Measurements from ENCODE around the gene GATAD2A. TPM values are rescaled to one million over a fixed set of nuclear protein-coding genes. Genes with fewer than 3 reads are reported as not detected.

GATAD2A gene
- total RNA-seq, 1 donor from 2014 or later: 75.6 TPM

GRCh38 chr19:19362075-19362474 is 43.4 kb upstream of the GATAD2A start:
- peaks cover 14% of the 10 kb centered on the region for H3K4me1 Mint-ChIP-seq (ENCODE audit: unreplicated experiment)
- no peak for TF ChIP-seq CTCF (IDR thresholded peaks at IDR 0.05)
- no peak for DNase-seq (ENCODE audit: extremely low spot score, unreplicated experiment)
- H3K36me3 Mint-ChIP-seq (ENCODE audit: unreplicated experiment): peaks cover 12% of the 10 kb centered on the region
- no peaks in the 10 kb centered on the region for H3K27me3 Mint-ChIP-seq (ENCODE audit: unreplicated experiment)
- H3K27ac Mint-ChIP-seq (ENCODE audit: unreplicated experiment): peak overlapping the region; percentile 6
- no peak overlapping the region for H3K4me3 Mint-ChIP-seq (ENCODE audit: unreplicated experiment)
- H3K9me3 Mint-ChIP-seq (ENCODE audit: unreplicated experiment): no peaks in the 10 kb centered on the region

GRCh38 chr19:19366434-19367396 is 38.8 kb upstream of the GATAD2A start:
- Mint-ChIP-seq H3K36me3 (ENCODE audit: unreplicated experiment) (no peaks in the 10 kb centered on the region), H3K9me3 (ENCODE audit: unreplicated experiment) (no peaks in the 10 kb centered on the region), H3K27ac (ENCODE audit: unreplicated experiment) (peak overlapping the region; percentile 45), H3K27me3 (ENCODE audit: unreplicated experiment) (no peaks in the 10 kb centered on the region), H3K4me1 (ENCODE audit: unreplicated experiment) (peaks cover 7% of the 10 kb centered on the region), H3K4me3 (ENCODE audit: unreplicated experiment) (no peak overlapping the region)
- peak; percentile 90 for TF ChIP-seq CTCF (IDR thresholded peaks at IDR 0.05)
- no peak for DNase-seq (ENCODE audit: extremely low spot score, unreplicated experiment)

GRCh38 chr19:19368087-19368486 is 37.4 kb upstream of the GATAD2A start:
- H3K36me3 Mint-ChIP-seq (ENCODE audit: unreplicated experiment): no peaks in the 10 kb centered on the region
- no peak for DNase-seq (ENCODE audit: extremely low spot score, unreplicated experiment)
- TF ChIP-seq CTCF (IDR thresholded peaks at IDR 0.05): no peak
- no peaks in the 10 kb centered on the region for H3K9me3 Mint-ChIP-seq (ENCODE audit: unreplicated experiment)
- H3K4me3 Mint-ChIP-seq (ENCODE audit: unreplicated experiment): no peak overlapping the region
- H3K27ac Mint-ChIP-seq (ENCODE audit: unreplicated experiment): no peak overlapping the region
- peaks cover 11% of the 10 kb centered on the region for H3K4me1 Mint-ChIP-seq (ENCODE audit: unreplicated experiment)
- no peaks in the 10 kb centered on the region for H3K27me3 Mint-ChIP-seq (ENCODE audit: unreplicated experiment)

- DNase-seq (ENCODE audit: extremely low spot score, unreplicated experiment): no peak
- H3K4me1 Mint-ChIP-seq (ENCODE audit: unreplicated experiment): peaks cover 6% of the 10 kb centered on the region
- no peaks in the 10 kb centered on the region for H3K27me3 Mint-ChIP-seq (ENCODE audit: unreplicated experiment)
- H3K4me3 Mint-ChIP-seq (ENCODE audit: unreplicated experiment): no peak overlapping the region
- no peak for TF ChIP-seq CTCF (IDR thresholded peaks at IDR 0.05)
- no peaks in the 10 kb centered on the region for H3K36me3 Mint-ChIP-seq (ENCODE audit: unreplicated experiment)
- H3K9me3 Mint-ChIP-seq (ENCODE audit: unreplicated experiment): no peaks in the 10 kb centered on the region
- H3K27ac Mint-ChIP-seq (ENCODE audit: unreplicated experiment): no peak overlapping the region
Observed at GRCh38 chr19:19371059-19371458, 34.4 kb upstream of the GATAD2A start.

GRCh38 chr19:19372656-19373416 is 32.6 kb upstream of the GATAD2A start:
- TF ChIP-seq CTCF (IDR thresholded peaks at IDR 0.05): no peak
- no peak overlapping the region for H3K4me3 Mint-ChIP-seq (ENCODE audit: unreplicated experiment)
- DNase-seq (ENCODE audit: extremely low spot score, unreplicated experiment): no peak
- H3K27ac Mint-ChIP-seq (ENCODE audit: unreplicated experiment): no peak overlapping the region
- H3K4me1 Mint-ChIP-seq (ENCODE audit: unreplicated experiment): peaks cover 9% of the 10 kb centered on the region
- H3K9me3 Mint-ChIP-seq (ENCODE audit: unreplicated experiment): no peaks in the 10 kb centered on the region
- H3K36me3 Mint-ChIP-seq (ENCODE audit: unreplicated experiment): no peaks in the 10 kb centered on the region
- no peaks in the 10 kb centered on the region for H3K27me3 Mint-ChIP-seq (ENCODE audit: unreplicated experiment)
